ENCODE results near the gene ZNF593. TPM values are rescaled to one million over a fixed set of nuclear protein-coding genes. Genes with fewer than 3 reads are reported as not detected.

Gene ZNF593
- total and polyA plus RNA-seq, 2 of the 13 experiments (the other 11 are each of a cell fraction or from before 2014, with no cell fraction given), result 37.3 to 55.8 TPM

GRCh38 chr1:26148887-26149286 is 20.8 kb upstream of the ZNF593 start:
- Histone ChIP-seq H3K36me3 (replicated peaks in 1 of 2; ENCODE audit: control insufficient read depth in 1 of 2, insufficient read depth in 2 of 2, low read length in 2 of 2) (no peaks in the 10 kb centered on the region), H3K4me3 (replicated peaks in 1 of 3; ENCODE audit: insufficient read depth in 1 of 3, low read depth in 2 of 3, low read length in 3 of 3) (no peak overlapping the region), H3K4me2 (ENCODE audit: low read depth, low read length) (no peak overlapping the region), H4K20me1 (ENCODE audit: insufficient read depth, low read length) (no peaks in the 10 kb centered on the region), H3K9ac (ENCODE audit: insufficient read depth, low read depth, low read length) (no peak overlapping the region), H3K79me2 (ENCODE audit: insufficient read depth, low read length) (no peaks in the 10 kb centered on the region), H2AFZ (ENCODE audit: low read length) (no peak overlapping the region), H3K4me1 (ENCODE audit: insufficient read depth, low read length) (peaks cover 13% of the 10 kb centered on the region; the same call in 1 of the 2 replicates), H3K9me3 (ENCODE audit: low read length) (no peaks in the 10 kb centered on the region), H3K27ac (ENCODE audit: extremely low read length, insufficient read depth, low read length) (no peak overlapping the region), H3K27me3 (ENCODE audit: control insufficient read depth in 1 of 2, insufficient read depth in 2 of 2, low read length in 2 of 2) (peaks cover 0 to 16% of the 10 kb centered on the region in 2 experiments; a peak in 3 of 5 replicates)
- DNase-seq (ENCODE audit: low spot score) (no peak), ATAC-seq (no peak), FAIRE-seq (no peak)
- intact Hi-C loops (cut with micrococcal nuclease; ENCODE audit: unreplicated experiment), result no loop called here
- POLR2A ChIA-PET, result no interaction called here
- no TSS peak for BruUV-seq (replicated peaks)
- in situ Hi-C loops (cut with HindIII; ENCODE audit: extremely low pct_ligation_motif_present, low pct_unique_long_range_greater_than_20kb), result no loop called here
- CTCF ChIA-PET (ENCODE audit: low intra/inter-chr PET ratio, low total read pairs), result no interaction called here
- TF ChIP-seq ZNF17 (CRISPR knock-in tag; IDR thresholded peaks at IDR 0.05), result no peak
- TF ChIP-seq ZNF362 (CRISPR knock-in tag; IDR thresholded peaks at IDR 0.05; ENCODE audit: borderline replicate concordance), result no peak
- no peak for TF ChIP-seq ZNF569 (CRISPR knock-in tag; IDR thresholded peaks at IDR 0.05; ENCODE audit: borderline replicate concordance)
- no peak for TF ChIP-seq ZFP62 (CRISPR knock-in tag; IDR thresholded peaks at IDR 0.05)

DNA sequence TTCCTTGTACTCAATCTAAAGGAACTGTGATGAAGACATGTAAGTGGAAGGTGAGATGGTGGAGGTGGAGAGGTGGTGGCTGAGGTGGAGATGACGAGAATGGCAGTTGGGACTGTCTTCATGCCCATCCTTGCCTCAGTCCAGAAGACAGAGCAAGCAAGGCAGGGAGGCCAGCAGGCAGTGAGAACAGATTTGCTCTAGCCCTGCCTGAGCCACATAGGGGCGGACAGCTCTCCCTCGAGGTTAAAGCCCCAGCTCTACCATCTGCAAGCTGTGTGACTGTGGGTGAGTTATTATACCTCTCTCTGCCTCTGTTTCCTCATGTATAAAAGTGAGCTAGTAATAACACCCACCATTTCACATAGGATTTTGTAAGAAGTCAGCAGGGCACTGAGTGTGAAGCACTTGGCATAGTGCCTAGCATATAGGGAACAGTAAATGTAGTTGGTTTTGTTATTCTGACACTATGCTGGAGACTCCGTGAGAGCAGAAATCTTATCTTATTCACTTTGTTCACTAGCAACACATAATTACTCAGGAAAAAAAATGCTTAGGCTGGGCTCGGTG is 15.7 kb upstream of the ZNF593 start:
- WGBS (ENCODE audit: low lambda C conversion rate), result 21% methylated on average over 5 of the region's 5 CpGs
- Histone ChIP-seq H3K27ac (ENCODE audit: extremely low read length, insufficient read depth, low read length) (no peak overlapping the region), H4K20me1 (ENCODE audit: insufficient read depth, low read length) (no peaks in the 10 kb centered on the region), H3K4me1 (ENCODE audit: insufficient read depth, low read length) (peaks cover 17% of the 10 kb centered on the region), H2AFZ (ENCODE audit: low read length) (no peak overlapping the region), H3K79me2 (ENCODE audit: insufficient read depth, low read length) (no peaks in the 10 kb centered on the region), H3K36me3 (replicated peaks in 1 of 2; ENCODE audit: control insufficient read depth in 1 of 2, insufficient read depth in 2 of 2, low read length in 2 of 2) (no peaks in the 10 kb centered on the region), H3K27me3 (ENCODE audit: control insufficient read depth in 1 of 2, insufficient read depth in 2 of 2, low read length in 2 of 2) (peaks cover 8 to 43% of the 10 kb centered on the region in 2 experiments; a peak in 3 of 5 replicates), H3K9ac (ENCODE audit: insufficient read depth, low read depth, low read length) (no peak overlapping the region), H3K9me3 (ENCODE audit: low read length) (no peaks in the 10 kb centered on the region), H3K4me2 (ENCODE audit: low read depth, low read length) (no peak overlapping the region), H3K4me3 (replicated peaks in 1 of 3; ENCODE audit: insufficient read depth in 1 of 3, low read depth in 2 of 3, low read length in 3 of 3) (no peak overlapping the region)
- in situ Hi-C loops (cut with HindIII; ENCODE audit: extremely low pct_ligation_motif_present, low pct_unique_long_range_greater_than_20kb), result loop anchor here (10.0 kb wide), 1 partner anchor 49 kb away; no protein-coding TSS in a partner anchor
- FAIRE-seq (no peak), DNase-seq (ENCODE audit: low spot score) (no peak), ATAC-seq (no peak)
- BruUV-seq (replicated peaks), result no TSS peak
- POLR2A ChIA-PET, result no interaction called here
- TF ChIP-seq AKNA (CRISPR knock-in tag; IDR thresholded peaks at IDR 0.05; ENCODE audit: borderline replicate concordance), result no peak
- no peak for TF ChIP-seq YEATS4 (CRISPR knock-in tag; IDR thresholded peaks at IDR 0.05; ENCODE audit: borderline replicate concordance)
- no peak for TF ChIP-seq IKZF5 (CRISPR knock-in tag; IDR thresholded peaks at IDR 0.05)
- no peak for TF ChIP-seq ZNF44 (CRISPR knock-in tag; IDR thresholded peaks at IDR 0.05)
- no peak for TF ChIP-seq KLF16 (CRISPR knock-in tag; IDR thresholded peaks at IDR 0.05)
- intact Hi-C loops (cut with micrococcal nuclease; ENCODE audit: unreplicated experiment), result no loop called here
- CTCF ChIA-PET (ENCODE audit: low intra/inter-chr PET ratio, low total read pairs), result no interaction called here
